HG03108 (cell line): Measurements from ENCODE around the gene CASP8AP2.
"Not testable (repeated sequence)": the region's sequence is repeated elsewhere in the genome, so short reads cannot be mapped to it uniquely, and the experiment has no call there.

Experiments used
- ATAC-seq: cut with Tn5 transposase; IDR thresholded peaks from one replicate; pipeline ENCODE4 v1.9.1; 2021; ENCODE audit warnings: moderate library complexity; ENCODE audit not compliant: unreplicated experiment

Gene CASP8AP2

GRCh38 chr6:89886378-89887120 lies 56.9 kb downstream of the CASP8AP2 start:
- no peak for ATAC-seq

- ATAC-seq = no peak
Measured at GRCh38 chr6:89887452-89888137, 57.9 kb downstream of the CASP8AP2 start.

- no peak for ATAC-seq
Measured at GRCh38 chr6:89888138-89888514, 58.4 kb downstream of the CASP8AP2 start.

- no peak for ATAC-seq
Measured at GRCh38 chr6:89888871-89889270, 59.2 kb downstream of the CASP8AP2 start.

- not testable (repeated sequence) for ATAC-seq
Measured at GRCh38 chr6:89890845-89891528, 61.3 kb downstream of the CASP8AP2 start.

- ATAC-seq = not testable (repeated sequence)
Measured at GRCh38 chr6:89892577-89892976, 62.9 kb downstream of the CASP8AP2 start.

GRCh38 chr6:89894169-89894568 lies 64.5 kb downstream of the CASP8AP2 start, which contains the start of gene GJA10:
Gene GJA10 (plus strand): TSS chr6:89894469. CDS start chr6:89894469, 0 bp downstream.
- ATAC-seq = no peak

- ATAC-seq = no peak
Measured at GRCh38 chr6:89895276-89895874, 65.7 kb downstream of the CASP8AP2 start.

GRCh38 chr6:89910001-89910901 lies 80.6 kb downstream of the CASP8AP2 start:
- not testable (repeated sequence) for ATAC-seq

- no peak for ATAC-seq
Measured at GRCh38 chr6:89910902-89911240, 81.2 kb downstream of the CASP8AP2 start.

GRCh38 chr6:89916136-89916920 lies 86.6 kb downstream of the CASP8AP2 start:
- ATAC-seq = no peak

- no peak for ATAC-seq
Measured at GRCh38 chr6:89917216-89917615, 87.5 kb downstream of the CASP8AP2 start.

- ATAC-seq = no peak
Measured at GRCh38 chr6:89917801-89918366, 88.2 kb downstream of the CASP8AP2 start.
